H9 (cell line): ENCODE data around the gene NHSL1. TPM values are rescaled to one million over a fixed set of nuclear protein-coding genes. Genes with fewer than 3 reads are reported as not detected.

ENCODE experiments used
- DNase-seq: peaks from one replicate; pipeline ENCODE4 v3.0.0-alpha.2; 2017
- H2AFZ ChIP-seq: one replicate; pipeline ENCODE4 v1.6.1; 2013; ENCODE audit warnings: mild to moderate bottlenecking, low read length, control low read depth, moderate library complexity
- H2AK5ac ChIP-seq: 2 replicates; pipeline ENCODE4 v1.6.1; 2013; ENCODE audit warnings: low read length, control low read depth, mixed read lengths; ENCODE audit not compliant: insufficient read length
- H2BK120ac ChIP-seq: one replicate; pipeline ENCODE4 v1.6.1; 2013; ENCODE audit warnings: low read depth, mild to moderate bottlenecking, low read length, control low read depth, inconsistent platforms; ENCODE audit not compliant: poor library complexity, severe bottlenecking
- H2BK12ac ChIP-seq: 2 replicates; pipeline ENCODE4 v1.6.1; 2013; ENCODE audit warnings: low read length, control low read depth, mixed read lengths, low read depth; ENCODE audit not compliant: insufficient read length
- H2BK15ac ChIP-seq: 2 replicates; pipeline ENCODE4 v1.6.1; 2013; ENCODE audit warnings: low read depth, low read length, control low read depth
- H2BK20ac ChIP-seq: one replicate; pipeline ENCODE4 v1.6.1; 2013; ENCODE audit warnings: low read depth, mild to moderate bottlenecking, low read length, control low read depth, inconsistent platforms; ENCODE audit not compliant: poor library complexity, severe bottlenecking
- H2BK5ac ChIP-seq: 2 replicates; pipeline ENCODE4 v1.6.1; 2013; ENCODE audit warnings: low read length, control low read depth, mixed read lengths; ENCODE audit not compliant: insufficient read length
- H3K14ac ChIP-seq: 2 replicates; pipeline ENCODE4 v1.6.1; 2013; ENCODE audit warnings: low read length, control low read depth; ENCODE audit not compliant: insufficient read depth
- H3K18ac ChIP-seq: 2 replicates; pipeline ENCODE4 v1.6.1; 2013; ENCODE audit warnings: low read depth, mild to moderate bottlenecking, mixed read lengths, low read length, control low read depth; ENCODE audit not compliant: insufficient read length
- H3K23ac ChIP-seq: 2 replicates; pipeline ENCODE4 v1.6.1; 2013; ENCODE audit warnings: low read length, control low read depth, mixed read lengths, low read depth; ENCODE audit not compliant: insufficient read length
- H3K23me2 ChIP-seq: 2 replicates; pipeline ENCODE4 v1.6.1; 2013; ENCODE audit warnings: low read depth, mild to moderate bottlenecking, mixed read lengths, low read length, control low read depth; ENCODE audit not compliant: insufficient read length, poor library complexity, severe bottlenecking
- H3K27ac ChIP-seq: 2 replicates; pipeline ENCODE4 v1.5.1; 2013; ENCODE audit warnings: low read length, control low read depth, mixed read lengths, low read depth; ENCODE audit not compliant: insufficient read length
- H3K27me3 ChIP-seq: 2 replicates; pipeline ENCODE4 v1.6.1; 2013; ENCODE audit warnings: low read length, control low read depth, inconsistent platforms; ENCODE audit not compliant: insufficient read depth
- H3K4ac ChIP-seq: 2 replicates; pipeline ENCODE4 v1.6.1; 2013; ENCODE audit warnings: low read depth, mild to moderate bottlenecking, control low read depth, inconsistent platforms, low read length, moderate library complexity
- H3K4me1 ChIP-seq: 2 replicates; pipeline ENCODE4 v1.6.1; 2013; ENCODE audit warnings: low read length, control low read depth, inconsistent platforms; ENCODE audit not compliant: insufficient read depth
- H3K4me2 ChIP-seq: 2 replicates; pipeline ENCODE4 v1.6.1; 2013; ENCODE audit warnings: low read length, control low read depth, mixed read lengths; ENCODE audit not compliant: insufficient read length, insufficient read depth
- H3K56ac ChIP-seq: 2 replicates; pipeline ENCODE4 v1.6.1; 2013; ENCODE audit warnings: low read depth, mild to moderate bottlenecking, mixed read lengths, low read length, control low read depth; ENCODE audit not compliant: insufficient read length
- H3K79me1 ChIP-seq: 2 replicates; pipeline ENCODE4 v1.6.1; 2013; ENCODE audit warnings: low read depth, mild to moderate bottlenecking, moderate library complexity, low read length, control low read depth, inconsistent platforms; ENCODE audit not compliant: insufficient read depth, poor library complexity, severe bottlenecking
- H3K79me2 ChIP-seq: 2 replicates; pipeline ENCODE4 v1.6.1; 2013; ENCODE audit warnings: low read length, control low read depth, inconsistent platforms; ENCODE audit not compliant: insufficient read depth
- H3K9ac ChIP-seq: 2 replicates; pipeline ENCODE4 v1.6.1; 2013; ENCODE audit warnings: low read length, control low read depth, mixed read lengths; ENCODE audit not compliant: insufficient read length; ENCODE audit errors: extremely low read depth
- H3K9me3 ChIP-seq: one replicate; pipeline ENCODE4 v1.6.1; 2013; ENCODE audit warnings: low read depth, low read length, inconsistent platforms; ENCODE audit not compliant: control insufficient read depth
- H3T11ph ChIP-seq: one replicate; pipeline ENCODE4 v1.6.1; 2013; ENCODE audit warnings: mild to moderate bottlenecking, low read length, control low read depth, inconsistent platforms
- H4K20me1 ChIP-seq: one replicate; pipeline ENCODE4 v1.6.1; 2013; ENCODE audit not compliant: control insufficient read depth, insufficient read length, insufficient read depth
- H4K5ac ChIP-seq: 2 replicates; pipeline ENCODE4 v1.6.1; 2013; ENCODE audit warnings: low read depth, mild to moderate bottlenecking, mixed read lengths, low read length, control low read depth; ENCODE audit not compliant: insufficient read length
- H4K8ac ChIP-seq: replicated peaks from 2 replicates; pipeline ENCODE4 v1.6.1; 2013; ENCODE audit warnings: low read length, control low read depth, mixed read lengths, low read depth; ENCODE audit not compliant: insufficient read length
- H4K91ac ChIP-seq: 2 replicates; pipeline ENCODE4 v1.6.1; 2013; ENCODE audit warnings: low read depth, mild to moderate bottlenecking, moderate library complexity, mixed read lengths, low read length, control low read depth; ENCODE audit not compliant: insufficient read length
- H3K27ac Mint-ChIP-seq, 3 experiments: 2 replicates in 2 of 3; 3 replicates in 1 of 3; pipeline ENCODE4 v1.8.0; 2020 to 2021; ENCODE audit warnings: mixed read lengths in 3 of 3, mild to moderate bottlenecking in 1 of 3, moderate library complexity in 1 of 3
- H3K27me3 Mint-ChIP-seq: 2 replicates; pipeline ENCODE4 v1.8.0; 2021; ENCODE audit warnings: low read depth, mild to moderate bottlenecking, moderate library complexity, mixed read lengths
- H3K36me3 Mint-ChIP-seq, 3 experiments: 2 replicates in 2 of 3; 3 replicates in 1 of 3; pipeline ENCODE4 v1.8.0; 2020 to 2021; ENCODE audit warnings: low read depth in 3 of 3, mixed read lengths in 3 of 3; ENCODE audit not compliant: insufficient read depth in 1 of 3
- H3K4me1 Mint-ChIP-seq, 2 experiments: 2 replicates each; pipeline ENCODE4 v1.8.0; 2020; ENCODE audit warnings: mixed read lengths in 2 of 2
- H3K4me3 Mint-ChIP-seq, 2 experiments: 2 replicates in 1 of 2; 3 replicates in 1 of 2; pipeline ENCODE4 v1.8.0; 2020 to 2021; ENCODE audit warnings: mild to moderate bottlenecking in 2 of 2, mixed read lengths in 2 of 2, moderate library complexity in 1 of 2
- H3K9me3 Mint-ChIP-seq, 2 experiments: 2 replicates in 1 of 2; 3 replicates in 1 of 2; pipeline ENCODE4 v1.8.0; 2020; ENCODE audit warnings: mild to moderate bottlenecking in 2 of 2, mixed read lengths in 2 of 2, moderate library complexity in 1 of 2
- CTCF ChIP-seq: fragments of 200-600 bp; sonication (generic); conservative IDR thresholded peaks from 3 replicates; pipeline ENCODE4 v1.8.0; 2021; ENCODE audit warnings: antibody characterized with exemption, mild to moderate bottlenecking
- WGBS: extraction: QIAGEN DNeasy Blood & Tissue Kit; methylation state at CpG from one replicate; pipeline ENCODE4 v1.1.7; 2013; ENCODE audit warnings: missing lambda C conversion rate, low lambda C conversion rate, mixed read lengths; ENCODE audit not compliant: insufficient read length; ENCODE audit errors: extremely low coverage; 5-methylcytosine and 5-hydroxymethylcytosine counted together
- total RNA-seq: library from RNA; stranded (reverse); gene quantifications from 2 replicates; pipeline ENCODE4 v1.2.1, GENCODE V29; 2021

The NHSL1 gene
- total RNA-seq, 1 experiment from 2014 or later, result 28.7 TPM

GRCh38 chr6:138417493-138418117, 81.7 kb downstream of the NHSL1 start:
- Histone ChIP-seq H3K79me1 (no peaks in the 10 kb centered on the region), H3K9me3 (no peaks in the 10 kb centered on the region), H4K5ac (no peak overlapping the region), H2BK12ac (no peak overlapping the region), H4K20me1 (no peaks in the 10 kb centered on the region), H3K27ac (no peak overlapping the region), H4K8ac (no peak overlapping the region), H2BK120ac (no peak overlapping the region), H2BK5ac (no peak overlapping the region), H3K4ac (no peak overlapping the region), H3K23me2 (no peaks in the 10 kb centered on the region), H3K4me2 (no peak overlapping the region), H4K91ac (no peak overlapping the region), H3K79me2 (no peaks in the 10 kb centered on the region), H3K18ac (no peak overlapping the region), H3K27me3 (no peaks in the 10 kb centered on the region), H3K4me1 (no peaks in the 10 kb centered on the region), H2AFZ (no peak overlapping the region), H3K23ac (no peak overlapping the region), H3K9ac (no peak overlapping the region), H2BK15ac (no peak overlapping the region), H3T11ph (no peak overlapping the region), H2BK20ac (no peak overlapping the region), H2AK5ac (no peak overlapping the region), H3K14ac (no peak overlapping the region), H3K56ac (no peak overlapping the region)
- H3K27me3 Mint-ChIP-seq, result no peaks in the 10 kb centered on the region
- H3K4me3 Mint-ChIP-seq, result no peak overlapping the region
- no peaks in the 10 kb centered on the region; a peak in 1 of 5 replicates for H3K9me3 Mint-ChIP-seq
- H3K4me1 Mint-ChIP-seq, result no peaks in the 10 kb centered on the region; a peak in 2 of 4 replicates
- no CpG with 5 or more reads among the region's 3 CpGs for WGBS
- peak overlapping the region in 1 of 3 experiments; percentile 78; a peak in 1 of 7 replicates for H3K27ac Mint-ChIP-seq
- no peak for DNase-seq
- H3K36me3 Mint-ChIP-seq, result peaks cover 22 to 54% (median 44%) of the 10 kb centered on the region in 3 experiments
- no peak for TF ChIP-seq CTCF
